Spleen (tissue), 7 donors: ENCODE results near the gene TSC1.

Experiments used
- POLR2A ChIP-seq, 3 donors: fragments of 450-650 bp; IDR thresholded peaks; one replicate each; pipeline ENCODE4 v1.5.1; 2017; ENCODE audit warnings: antibody characterized with exemption in 3 of 3, mild to moderate bottlenecking in 1 of 3
- POLR2AphosphoS5 ChIP-seq, 3 donors: sonication (generic); formaldehyde crosslinking; IDR thresholded peaks; one replicate each; pipeline ENCODE4 v1.5.1; 2017; ENCODE audit warnings: antibody characterized with exemption in 3 of 3
- TF ChIP-seq, protein P1 (sequence below), 11 experiments: fragments of 200-600 bp in 7 of 11; fragments of 450-650 bp in 4 of 11; sonication (generic) in 4 of 11; IDR thresholded peaks in 8 of 11; conservative IDR thresholded peaks in 3 of 11; 1 replicate in 7 of 11; 2 replicates in 4 of 11; pipeline versions ENCODE4 v1.4.0 to v1.8.0; 2016 to 2021; ENCODE audit warnings: antibody characterized with exemption in 11 of 11, inconsistent platforms in 4 of 11, mild to moderate bottlenecking in 1 of 11
- donor health status: DM: no; HTN: no; CAD: no; lungs with moderate emphysema.
- donor health status: DM: no; HTN: no; CAD: no.
- donor health status: DM: no; HTN: no; CAD: no.

DNA sequence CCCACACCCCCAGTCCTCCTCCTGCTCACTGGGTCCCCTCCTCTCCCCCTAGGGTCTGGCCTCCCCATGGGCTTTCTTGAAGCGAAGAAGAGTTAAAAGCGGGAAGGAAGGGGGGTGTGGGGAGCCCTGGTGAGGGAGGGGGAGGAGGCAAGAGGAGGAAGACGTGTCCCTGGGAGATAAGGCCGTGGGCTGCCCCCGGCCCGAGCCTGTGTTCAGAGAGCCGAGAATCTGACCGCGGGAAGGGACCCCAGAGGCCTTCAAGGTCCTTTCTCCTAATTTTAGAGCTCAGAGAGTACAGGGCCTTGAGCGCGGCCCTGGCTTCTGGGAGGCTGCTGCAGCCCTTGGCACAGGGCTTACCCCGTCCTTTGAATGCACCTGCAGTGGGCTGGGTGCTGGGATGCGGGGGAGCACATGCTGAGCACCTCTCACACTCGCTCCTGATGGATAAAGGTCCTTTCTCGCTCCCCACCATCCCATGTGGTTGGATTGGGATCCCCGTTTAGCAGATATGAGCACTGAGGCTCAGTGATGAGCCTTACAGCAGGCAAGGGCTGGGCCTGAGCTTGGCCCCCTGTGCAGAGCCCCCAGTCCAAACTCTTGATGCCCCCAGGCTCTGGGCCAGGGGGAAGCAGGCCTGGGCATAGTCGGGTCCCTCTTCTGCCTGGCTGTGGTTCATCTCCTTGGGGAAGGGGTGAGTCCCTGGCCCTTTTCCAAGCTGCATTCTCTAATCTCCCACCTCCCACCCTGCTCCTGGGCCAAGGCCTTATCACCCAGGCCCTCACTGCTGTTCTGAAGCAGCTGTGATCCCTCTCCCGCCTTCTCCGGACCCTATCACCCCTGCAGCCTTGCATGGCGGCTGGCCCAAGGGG is 40.0 kb upstream of the TSC1 start:
- no peak for TF ChIP-seq POLR2A (IDR thresholded peaks at IDR 0.05)
- TF ChIP-seq, protein P1, sequence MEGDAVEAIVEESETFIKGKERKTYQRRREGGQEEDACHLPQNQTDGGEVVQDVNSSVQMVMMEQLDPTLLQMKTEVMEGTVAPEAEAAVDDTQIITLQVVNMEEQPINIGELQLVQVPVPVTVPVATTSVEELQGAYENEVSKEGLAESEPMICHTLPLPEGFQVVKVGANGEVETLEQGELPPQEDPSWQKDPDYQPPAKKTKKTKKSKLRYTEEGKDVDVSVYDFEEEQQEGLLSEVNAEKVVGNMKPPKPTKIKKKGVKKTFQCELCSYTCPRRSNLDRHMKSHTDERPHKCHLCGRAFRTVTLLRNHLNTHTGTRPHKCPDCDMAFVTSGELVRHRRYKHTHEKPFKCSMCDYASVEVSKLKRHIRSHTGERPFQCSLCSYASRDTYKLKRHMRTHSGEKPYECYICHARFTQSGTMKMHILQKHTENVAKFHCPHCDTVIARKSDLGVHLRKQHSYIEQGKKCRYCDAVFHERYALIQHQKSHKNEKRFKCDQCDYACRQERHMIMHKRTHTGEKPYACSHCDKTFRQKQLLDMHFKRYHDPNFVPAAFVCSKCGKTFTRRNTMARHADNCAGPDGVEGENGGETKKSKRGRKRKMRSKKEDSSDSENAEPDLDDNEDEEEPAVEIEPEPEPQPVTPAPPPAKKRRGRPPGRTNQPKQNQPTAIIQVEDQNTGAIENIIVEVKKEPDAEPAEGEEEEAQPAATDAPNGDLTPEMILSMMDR (IDR thresholded peaks at IDR 0.05 in 8 of 11, conservative IDR thresholded peaks at IDR 0.05 in 3 of 11), result no peak
- TF ChIP-seq POLR2AphosphoS5 (IDR thresholded peaks at IDR 0.05), result no peak
